T-helper 1 cell (primary cell): Measurements from ENCODE around the gene TRPV3.
"Not testable (repeated sequence)": the region's sequence is repeated elsewhere in the genome, so short reads cannot be mapped to it uniquely, and the experiment has no call there.

Source experiments
- DNase-seq, 5 donors: peaks; one replicate each; pipeline ENCODE4 v3.0.0-alpha.2; 2012 to 2020

TRPV3 gene

GRCh38 chr17:3514873-3515272, 42.7 kb downstream of the TRPV3 start:
- no peak for DNase-seq

- not testable (repeated sequence) for DNase-seq
Observed at GRCh38 chr17:3514167-3514566, 43.4 kb downstream of the TRPV3 start.

GRCh38 chr17:3513305-3514035, 44.1 kb downstream of the TRPV3 start:
- DNase-seq = no peak

- DNase-seq = no peak
Observed at GRCh38 chr17:3512505-3513171, 45.0 kb downstream of the TRPV3 start.

- no peak for DNase-seq
Observed at GRCh38 chr17:3511852-3512504, 45.6 kb downstream of the TRPV3 start.

DNA sequence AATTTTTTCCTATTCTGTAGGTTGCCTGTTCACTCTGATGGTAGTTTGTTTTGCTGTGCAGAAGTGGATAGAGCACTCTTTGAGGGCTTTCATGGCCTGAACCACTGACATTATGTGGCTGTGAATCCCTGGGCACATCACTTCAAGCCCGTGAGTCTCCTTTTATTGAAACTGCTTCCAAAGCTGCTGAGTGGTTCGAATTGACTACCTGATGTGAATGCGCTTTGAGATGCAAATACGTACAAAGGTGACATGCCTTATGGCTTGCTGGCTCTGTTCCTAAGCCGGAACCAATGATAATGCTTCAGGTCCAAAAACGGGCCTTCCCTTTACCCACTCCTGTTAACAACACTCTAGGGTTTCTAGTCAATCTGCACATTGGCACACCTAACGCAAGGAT, 47.5 kb downstream of the TRPV3 start:
- no peak for DNase-seq

DNA sequence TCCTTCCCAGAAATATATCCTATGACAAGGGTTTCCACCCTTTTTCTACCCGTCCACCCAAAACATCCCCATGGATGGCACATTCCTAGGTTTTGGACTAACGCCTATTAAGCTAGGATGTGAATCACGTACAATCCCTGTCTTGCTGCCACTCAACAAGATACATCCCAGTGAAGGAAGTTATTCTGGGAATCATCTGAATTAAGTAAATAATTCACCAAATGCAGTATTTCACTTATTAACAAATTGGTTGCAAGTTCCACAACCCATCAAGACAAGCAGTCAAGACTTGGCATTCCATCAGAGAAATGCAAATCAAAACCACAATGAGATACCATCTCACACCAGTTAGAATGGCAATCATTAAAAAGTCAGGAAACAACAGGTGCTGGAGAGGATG, 49.7 kb downstream of the TRPV3 start:
- no peak for DNase-seq

DNA sequence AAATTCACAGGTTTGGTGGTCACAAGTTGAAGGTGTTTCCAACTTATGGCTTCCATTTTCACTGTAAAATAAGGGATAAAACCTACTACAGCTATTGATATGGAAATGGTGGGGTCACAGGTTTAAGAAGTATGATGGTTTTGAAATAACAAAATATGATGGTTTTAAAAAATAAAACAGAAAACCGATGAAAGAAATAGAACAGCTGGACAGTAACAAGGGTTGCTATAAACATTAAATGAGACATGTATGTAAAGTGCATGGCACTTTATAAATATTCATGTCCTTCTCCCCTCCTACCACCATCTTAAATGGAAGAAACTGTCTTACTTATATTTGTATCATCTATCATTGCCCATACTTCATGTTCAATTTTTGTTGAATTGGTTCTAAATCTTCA, 50.5 kb downstream of the TRPV3 start:
- no peak for DNase-seq

- no peak for DNase-seq
Observed at GRCh38 chr17:3506054-3506453, 51.6 kb downstream of the TRPV3 start.

DNA sequence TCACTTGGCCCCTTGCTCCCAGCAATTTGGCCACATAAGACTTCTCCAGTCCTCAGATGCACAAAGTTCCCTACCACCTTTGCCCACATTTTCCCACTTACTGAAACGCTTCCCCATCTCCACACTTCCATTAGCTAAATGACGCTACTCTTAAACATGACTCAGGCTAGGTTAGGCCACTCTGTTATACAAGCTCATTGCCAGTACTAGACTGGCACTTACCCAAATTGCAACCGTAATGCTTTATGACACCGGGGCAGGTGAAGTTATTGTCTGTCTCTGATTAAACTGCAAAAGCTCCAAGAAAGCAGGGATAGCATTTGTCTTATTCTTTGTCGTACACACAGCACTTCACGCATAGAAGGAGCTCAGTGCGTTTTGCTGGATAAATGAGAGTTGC, 52.6 kb downstream of the TRPV3 start:
- DNase-seq = no peak

- no peak for DNase-seq
Observed at GRCh38 chr17:3503285-3503684, 54.3 kb downstream of the TRPV3 start.

DNA sequence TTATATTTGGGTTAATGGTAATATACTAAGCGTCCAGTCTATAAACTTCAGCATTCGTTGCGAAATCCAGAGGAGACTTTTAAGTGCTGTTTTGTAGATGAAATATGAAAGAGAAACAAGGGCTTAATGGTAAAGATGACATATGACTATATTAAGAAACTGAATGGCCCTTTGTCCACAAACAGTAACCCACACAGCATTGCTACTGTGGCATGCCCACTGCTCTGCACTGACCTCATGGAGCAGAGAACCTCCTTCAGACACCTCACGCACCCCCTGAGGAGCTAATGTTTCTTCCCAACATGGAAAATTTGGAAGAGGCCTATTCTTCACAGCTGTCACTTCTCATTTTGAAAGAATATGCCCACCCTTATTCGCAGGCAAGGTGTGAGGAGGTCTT, 55.1 kb downstream of the TRPV3 start:
- DNase-seq = no peak

DNA sequence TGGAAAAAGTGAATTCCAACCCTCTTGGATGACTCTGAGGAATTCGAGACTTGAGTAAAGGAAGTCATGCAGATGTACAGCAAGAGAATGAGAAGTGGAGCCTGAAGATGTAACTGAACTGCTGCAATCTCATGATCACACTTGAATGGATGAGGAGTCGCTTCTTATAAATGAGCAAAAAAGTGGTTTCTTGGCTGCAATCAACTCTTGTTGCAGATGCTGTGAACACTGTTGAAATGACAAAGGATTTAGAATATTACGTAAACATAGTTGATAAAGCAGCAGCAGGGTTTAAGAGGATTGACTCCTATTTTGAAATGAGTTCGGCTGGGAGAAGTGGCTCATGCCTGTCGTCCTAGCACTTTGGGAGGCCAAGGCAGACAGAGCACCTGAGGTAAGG, 56.3 kb downstream of the TRPV3 start:
- no peak for DNase-seq

DNA sequence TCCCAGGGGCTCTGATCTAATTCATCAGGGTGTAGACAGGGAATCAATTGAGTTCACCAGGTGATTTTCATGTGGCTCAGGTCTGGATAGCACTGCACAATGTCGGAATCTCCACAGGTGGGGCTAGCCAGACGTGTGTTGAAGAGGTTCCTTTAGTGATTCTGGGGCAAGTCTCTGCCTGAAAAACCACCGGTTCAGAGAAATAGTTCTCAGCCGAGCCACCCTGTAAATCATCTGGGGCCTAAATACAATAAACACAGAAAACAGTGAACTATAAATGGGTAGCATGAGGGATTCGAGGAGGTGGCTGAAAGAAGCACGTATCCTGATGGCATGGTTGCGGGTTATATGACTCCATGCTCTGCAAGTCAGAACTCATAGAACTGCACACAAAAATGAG, 60.5 kb downstream of the TRPV3 start:
- DNase-seq = no peak

- DNase-seq = no peak
Observed at GRCh38 chr17:3485481-3486068, 72.0 kb downstream of the TRPV3 start.

DNA sequence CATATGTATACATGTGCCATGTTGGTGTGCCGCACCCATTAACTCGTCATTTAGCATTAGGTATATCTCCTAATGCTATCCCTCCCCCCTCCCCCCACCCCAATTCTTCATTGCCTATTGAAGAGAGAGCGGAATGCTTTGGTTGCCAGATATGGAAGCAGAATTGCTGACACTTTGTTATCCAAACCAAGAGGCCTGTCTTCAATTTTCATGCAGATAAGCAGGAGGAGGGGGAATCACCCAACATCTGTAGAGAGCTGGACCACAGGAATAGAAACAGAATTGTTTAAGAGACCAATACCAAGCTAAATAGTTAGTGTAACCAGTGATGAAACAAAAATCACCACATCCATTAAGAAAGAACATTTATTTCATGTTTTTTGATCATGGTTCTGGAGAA, 74.8 kb downstream of the TRPV3 start:
- DNase-seq = no peak

- no peak for DNase-seq
Observed at GRCh38 chr17:3479988-3480387, 77.6 kb downstream of the TRPV3 start.

DNA sequence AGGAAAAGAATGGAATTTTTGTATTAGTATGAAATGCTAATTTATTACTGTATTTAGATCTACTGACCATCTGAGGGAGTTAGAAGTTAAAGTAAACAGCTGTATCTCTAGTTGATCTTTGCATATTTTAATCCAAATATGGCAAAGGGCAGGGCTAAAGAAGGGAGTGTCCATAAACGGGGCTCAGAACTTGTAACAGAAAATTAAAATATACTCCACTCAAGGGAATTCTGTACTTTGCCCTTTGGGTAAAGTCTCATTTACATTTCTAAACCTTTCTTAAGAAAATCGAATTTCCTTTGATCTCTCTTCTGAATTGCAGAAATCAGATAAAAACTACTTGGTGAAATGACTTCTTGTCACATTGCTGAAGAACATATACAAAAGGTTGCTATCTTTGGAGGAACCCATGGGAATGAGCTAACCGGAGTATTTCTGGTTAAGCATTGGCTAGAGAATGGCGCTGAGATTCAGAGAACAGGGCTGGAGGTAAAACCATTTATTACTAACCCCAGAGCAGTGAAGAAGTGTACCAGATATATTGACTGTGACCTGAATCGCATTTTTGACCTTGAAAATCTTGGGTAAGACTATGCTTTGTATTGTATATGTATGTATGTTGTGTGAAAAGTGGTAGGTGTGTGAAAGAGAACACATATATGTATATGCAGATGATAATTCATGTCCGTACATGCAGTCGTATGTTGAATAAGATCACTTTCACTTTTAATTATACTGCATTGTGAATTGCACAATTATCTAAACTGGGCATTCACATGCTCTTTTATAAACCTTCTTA, 81.6 kb downstream of the TRPV3 start, which contains the start of gene ASPA:
TSS of gene ASPA (plus strand) at position 186 of the 799 bp plus-strand sequence. CDS start at position 349, 163 bp downstream.
- DNase-seq = no peak

- DNase-seq = no peak
Observed at GRCh38 chr17:3475251-3475685, 82.3 kb downstream of the TRPV3 start.

DNA sequence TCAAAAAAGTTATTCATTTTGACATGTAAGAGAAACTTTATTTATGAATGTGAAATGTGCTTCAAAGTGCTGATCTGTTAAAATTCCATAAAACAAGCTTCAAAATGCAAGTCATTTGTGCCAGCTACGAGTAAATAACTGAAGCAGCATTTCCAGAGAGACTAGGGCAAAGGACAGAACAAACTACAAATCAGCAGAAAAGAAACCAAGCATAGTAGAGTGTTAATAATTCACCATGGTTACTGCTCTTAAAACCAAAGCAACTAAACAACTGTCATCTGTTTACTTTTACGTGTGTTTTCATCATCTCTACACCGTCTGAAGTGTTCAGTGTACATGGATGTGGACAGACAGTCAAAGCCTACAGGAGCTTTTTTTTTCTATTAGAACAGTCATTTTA, 83.4 kb downstream of the TRPV3 start:
- DNase-seq = no peak

- DNase-seq = no peak
Observed at GRCh38 chr17:3472137-3472536, 85.5 kb downstream of the TRPV3 start.

- DNase-seq = no peak
Observed at GRCh38 chr17:3471599-3471998, 86.0 kb downstream of the TRPV3 start, which contains the start of gene SPATA22. TSS of gene SPATA22 (minus strand) at chr17:3471819. CDS start at chr17:3469325, 2,494 bp downstream.

GRCh38 chr17:3469529-3469928, 88.1 kb downstream of the TRPV3 start:
- DNase-seq = no peak
